ENCODE measurements around the gene ANO4.

Gene ANO4

GRCh38 chr12:100857971-100858370 is 63.4 kb downstream of the ANO4 start:
- no peaks in the 10 kb centered on the region for H3K4me1 ChIP-seq
- H3K4me3 ChIP-seq (ENCODE audit: low read depth, low read length): no peak overlapping the region
- H3K36me3 ChIP-seq: no peaks in the 10 kb centered on the region
- TF ChIP-seq, protein P1, sequence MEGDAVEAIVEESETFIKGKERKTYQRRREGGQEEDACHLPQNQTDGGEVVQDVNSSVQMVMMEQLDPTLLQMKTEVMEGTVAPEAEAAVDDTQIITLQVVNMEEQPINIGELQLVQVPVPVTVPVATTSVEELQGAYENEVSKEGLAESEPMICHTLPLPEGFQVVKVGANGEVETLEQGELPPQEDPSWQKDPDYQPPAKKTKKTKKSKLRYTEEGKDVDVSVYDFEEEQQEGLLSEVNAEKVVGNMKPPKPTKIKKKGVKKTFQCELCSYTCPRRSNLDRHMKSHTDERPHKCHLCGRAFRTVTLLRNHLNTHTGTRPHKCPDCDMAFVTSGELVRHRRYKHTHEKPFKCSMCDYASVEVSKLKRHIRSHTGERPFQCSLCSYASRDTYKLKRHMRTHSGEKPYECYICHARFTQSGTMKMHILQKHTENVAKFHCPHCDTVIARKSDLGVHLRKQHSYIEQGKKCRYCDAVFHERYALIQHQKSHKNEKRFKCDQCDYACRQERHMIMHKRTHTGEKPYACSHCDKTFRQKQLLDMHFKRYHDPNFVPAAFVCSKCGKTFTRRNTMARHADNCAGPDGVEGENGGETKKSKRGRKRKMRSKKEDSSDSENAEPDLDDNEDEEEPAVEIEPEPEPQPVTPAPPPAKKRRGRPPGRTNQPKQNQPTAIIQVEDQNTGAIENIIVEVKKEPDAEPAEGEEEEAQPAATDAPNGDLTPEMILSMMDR (IDR thresholded peaks at IDR 0.05; ENCODE audit: low read depth, low read length): no peak
- H3K27me3 ChIP-seq: no peaks in the 10 kb centered on the region
- DNase-seq: no peak
- no peaks in the 10 kb centered on the region for H3K9me3 ChIP-seq

DNA sequence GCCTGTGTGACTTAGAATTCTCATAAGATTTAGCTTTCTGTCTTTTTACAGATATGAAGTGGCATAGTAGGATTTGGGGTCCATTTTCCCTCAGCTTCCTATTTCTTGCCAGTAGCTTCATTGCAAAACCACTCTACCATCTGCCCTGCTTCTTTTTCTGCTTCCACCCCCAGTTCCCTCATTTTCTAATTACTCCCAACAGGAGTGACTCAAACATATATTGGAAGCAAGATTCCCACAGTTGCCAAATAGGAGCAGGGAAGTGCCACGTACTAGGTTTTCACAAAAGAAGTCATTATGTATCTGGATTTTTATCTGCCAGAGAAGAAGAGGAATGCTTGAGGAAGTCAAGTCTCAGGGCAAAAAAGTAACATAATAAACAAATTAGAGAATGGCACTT is 64.1 kb downstream of the ANO4 start:
- H3K9me3 ChIP-seq: no peaks in the 10 kb centered on the region
- no peaks in the 10 kb centered on the region for H3K4me1 ChIP-seq
- TF ChIP-seq, protein P1 (IDR thresholded peaks at IDR 0.05; ENCODE audit: low read depth, low read length): no peak
- no peaks in the 10 kb centered on the region for H3K27me3 ChIP-seq
- DNase-seq: no peak
- no peak overlapping the region for H3K4me3 ChIP-seq (ENCODE audit: low read depth, low read length)
- H3K36me3 ChIP-seq: no peaks in the 10 kb centered on the region

- Histone ChIP-seq H3K4me1 (no peaks in the 10 kb centered on the region), H3K27me3 (no peaks in the 10 kb centered on the region), H3K9me3 (no peaks in the 10 kb centered on the region), H3K4me3 (ENCODE audit: low read depth, low read length) (no peak overlapping the region), H3K36me3 (no peaks in the 10 kb centered on the region)
- no peak for DNase-seq
- TF ChIP-seq, protein P1 (IDR thresholded peaks at IDR 0.05; ENCODE audit: low read depth, low read length): no peak
These were observed 64.6 kb downstream of the ANO4 start for GRCh38 chr12:100859063-100859627.

- H3K36me3 ChIP-seq: no peaks in the 10 kb centered on the region
- no peaks in the 10 kb centered on the region for H3K4me1 ChIP-seq
- H3K27me3 ChIP-seq: no peaks in the 10 kb centered on the region
- TF ChIP-seq, protein P1 (IDR thresholded peaks at IDR 0.05; ENCODE audit: low read depth, low read length): no peak
- H3K9me3 ChIP-seq: no peaks in the 10 kb centered on the region
- DNase-seq: no peak
- H3K4me3 ChIP-seq (ENCODE audit: low read depth, low read length): no peak overlapping the region
These were observed 66.0 kb downstream of the ANO4 start for GRCh38 chr12:100860611-100861010.

DNA sequence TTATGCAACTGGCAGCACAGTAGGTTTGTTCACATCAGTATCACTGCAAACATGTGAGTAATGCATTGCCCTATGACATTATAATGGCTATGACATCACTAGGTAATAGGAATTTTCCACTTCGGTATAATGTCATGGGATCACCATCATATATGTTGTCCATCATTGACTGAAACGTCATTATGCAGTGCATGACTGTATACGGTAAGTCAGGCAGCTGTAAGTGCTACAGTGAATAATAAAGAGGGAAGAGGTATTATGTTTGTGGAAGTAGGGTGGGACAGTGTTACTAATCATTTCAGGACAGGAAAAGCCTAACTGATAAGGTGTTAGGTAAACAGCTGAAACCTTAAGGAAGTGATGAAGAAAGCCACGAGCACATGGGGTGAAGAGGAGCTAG is 68.1 kb downstream of the ANO4 start:
- DNase-seq: no peak
- Histone ChIP-seq H3K36me3 (no peaks in the 10 kb centered on the region), H3K27me3 (no peaks in the 10 kb centered on the region), H3K4me1 (no peaks in the 10 kb centered on the region), H3K4me3 (ENCODE audit: low read depth, low read length) (no peak overlapping the region), H3K9me3 (no peaks in the 10 kb centered on the region)
- TF ChIP-seq, protein P1 (IDR thresholded peaks at IDR 0.05; ENCODE audit: low read depth, low read length): no peak

DNA sequence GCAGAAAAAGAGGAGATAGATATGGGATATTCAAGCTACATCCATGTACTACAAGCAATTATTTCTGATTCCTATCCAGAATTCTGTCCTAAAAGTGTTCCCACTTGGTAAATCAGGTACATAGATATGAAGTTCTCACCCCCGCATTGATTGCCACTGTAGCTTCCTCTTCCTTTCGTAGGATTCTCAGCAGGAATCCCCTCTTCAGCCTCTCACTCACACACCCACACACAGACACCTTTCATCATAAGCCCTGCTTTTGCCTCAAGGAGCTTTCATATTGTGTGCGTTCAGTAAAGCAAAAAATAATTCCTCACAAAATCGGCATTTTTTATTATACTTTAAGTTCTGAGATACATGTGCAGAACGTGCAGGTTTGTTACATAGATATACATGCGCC is 69.8 kb downstream of the ANO4 start:
- TF ChIP-seq, protein P1 (IDR thresholded peaks at IDR 0.05; ENCODE audit: low read depth, low read length): no peak
- H3K4me1 ChIP-seq: no peaks in the 10 kb centered on the region
- no peak overlapping the region for H3K4me3 ChIP-seq (ENCODE audit: low read depth, low read length)

More for the DNA sequence above, 69.8 kb downstream of the ANO4 start:
- Histone ChIP-seq H3K9me3 (no peaks in the 10 kb centered on the region), H3K36me3 (no peaks in the 10 kb centered on the region), H3K27me3 (no peaks in the 10 kb centered on the region)
- no peak for DNase-seq

Measured in BE2C (cell line).